ENCODE results near the gene CCDC175.

- TF ChIP-seq SIN3A (IDR thresholded peaks at IDR 0.05; ENCODE audit: borderline replicate concordance, insufficient read depth, low read length) = no peak
- TF ChIP-seq POLR2AphosphoS5 (IDR thresholded peaks at IDR 0.05; ENCODE audit: low read depth, low read length) = no peak
- TF ChIP-seq TAF1 (IDR thresholded peaks at IDR 0.05; ENCODE audit: borderline replicate concordance, insufficient read depth, low read length) = no peak
- no peak for TF ChIP-seq REST (IDR thresholded peaks at IDR 0.05; ENCODE audit: insufficient read depth in 1 of 2, low read depth in 2 of 2, low read length in 2 of 2)
Measured at GRCh38 chr14:59507063-59507751, 69.4 kb downstream of the CCDC175 start.
